ENCODE data around the gene FBXL4.
"Not testable (repeated sequence)": the region's sequence is repeated elsewhere in the genome, so short reads cannot be mapped to it uniquely, and the experiment has no call there.

FBXL4 gene

GRCh38 chr6:98932381-98932780 lies 15.4 kb downstream of the FBXL4 start:
- H3K9me3 Mint-ChIP-seq, result peaks cover 1% of the 10 kb centered on the region
- no peak for DNase-seq
- no peaks in the 10 kb centered on the region for H3K27me3 Mint-ChIP-seq
- H3K4me3 Mint-ChIP-seq, result no peak overlapping the region
- H3K27ac Mint-ChIP-seq, result no peak overlapping the region
- CTCF ChIA-PET, result no interaction called here
- H3K4me1 Mint-ChIP-seq, result peaks cover 1% of the 10 kb centered on the region
- H3K36me3 Mint-ChIP-seq, result peaks cover 28% of the 10 kb centered on the region

- no peaks in the 10 kb centered on the region for H3K27me3 Mint-ChIP-seq
- DNase-seq, result no peak
- no peaks in the 10 kb centered on the region for H3K9me3 Mint-ChIP-seq
- H3K4me3 Mint-ChIP-seq, result no peak overlapping the region
- CTCF ChIA-PET, result no interaction called here
- H3K27ac Mint-ChIP-seq, result no peak overlapping the region
- no peaks in the 10 kb centered on the region for H3K4me1 Mint-ChIP-seq
- peaks cover 30% of the 10 kb centered on the region for H3K36me3 Mint-ChIP-seq
These were observed 16.1 kb downstream of the FBXL4 start for GRCh38 chr6:98931696-98932095.

- Mint-ChIP-seq H3K36me3 (peaks cover 38% of the 10 kb centered on the region), H3K9me3 (no peaks in the 10 kb centered on the region), H3K4me1 (no peaks in the 10 kb centered on the region), H3K4me3 (no peak overlapping the region), H3K27ac (peak overlapping the region; percentile 15), H3K27me3 (no peaks in the 10 kb centered on the region)
- no peak for DNase-seq
- CTCF ChIA-PET, result no interaction called here
These were observed 18.2 kb downstream of the FBXL4 start for GRCh38 chr6:98929498-98930060.

DNA sequence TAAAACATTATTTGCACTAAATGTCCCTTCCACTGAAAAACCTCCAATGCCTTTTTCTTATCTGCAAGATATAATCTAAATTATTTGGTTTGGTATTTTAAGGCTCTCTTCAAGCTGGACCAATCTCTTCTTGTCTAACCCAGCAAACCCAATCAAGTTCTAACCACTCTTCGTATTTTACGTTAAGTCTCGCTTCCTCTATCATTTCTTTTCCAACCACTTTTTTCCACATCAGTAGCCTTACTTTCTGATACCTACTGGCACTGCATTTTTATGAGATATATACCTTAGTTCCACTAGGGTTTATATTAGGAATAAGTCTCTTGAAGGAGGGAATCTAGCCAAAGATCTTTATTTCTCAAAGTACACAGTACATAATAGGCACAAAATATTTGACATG lies 19.1 kb downstream of the FBXL4 start:
- Mint-ChIP-seq H3K27ac (no peak overlapping the region), H3K36me3 (peaks cover 32% of the 10 kb centered on the region), H3K4me1 (no peaks in the 10 kb centered on the region), H3K4me3 (no peak overlapping the region), H3K27me3 (no peaks in the 10 kb centered on the region), H3K9me3 (no peaks in the 10 kb centered on the region)
- DNase-seq, result no peak
- CTCF ChIA-PET, result no interaction called here

- CTCF ChIA-PET, result no interaction called here
- Mint-ChIP-seq H3K27me3 (no peaks in the 10 kb centered on the region), H3K36me3 (peaks cover 30% of the 10 kb centered on the region), H3K4me3 (no peak overlapping the region), H3K27ac (no peak overlapping the region), H3K4me1 (no peaks in the 10 kb centered on the region), H3K9me3 (no peaks in the 10 kb centered on the region)
- no peak for DNase-seq
These were observed 20.2 kb downstream of the FBXL4 start for GRCh38 chr6:98927534-98927933.

- Mint-ChIP-seq H3K36me3 (peaks cover 23% of the 10 kb centered on the region), H3K27ac (no peak overlapping the region), H3K4me3 (no peak overlapping the region), H3K27me3 (no peaks in the 10 kb centered on the region), H3K4me1 (peaks cover 6% of the 10 kb centered on the region), H3K9me3 (no peaks in the 10 kb centered on the region)
- CTCF ChIA-PET, result interaction anchor here (0.6 kb wide), 1 partner anchor 422 kb away, joined by 3 read pairs; no protein-coding TSS in a partner anchor
- DNase-seq, result no peak
These were observed 21.9 kb downstream of the FBXL4 start for GRCh38 chr6:98925831-98926230.

- CTCF ChIA-PET, result no interaction called here
- Mint-ChIP-seq H3K4me1 (peaks cover 6% of the 10 kb centered on the region), H3K4me3 (no peak overlapping the region), H3K27me3 (no peaks in the 10 kb centered on the region), H3K9me3 (no peaks in the 10 kb centered on the region), H3K36me3 (peaks cover 23% of the 10 kb centered on the region), H3K27ac (no peak overlapping the region)
- DNase-seq, result no peak
These were observed 23.1 kb downstream of the FBXL4 start for GRCh38 chr6:98924647-98925046.

DNA sequence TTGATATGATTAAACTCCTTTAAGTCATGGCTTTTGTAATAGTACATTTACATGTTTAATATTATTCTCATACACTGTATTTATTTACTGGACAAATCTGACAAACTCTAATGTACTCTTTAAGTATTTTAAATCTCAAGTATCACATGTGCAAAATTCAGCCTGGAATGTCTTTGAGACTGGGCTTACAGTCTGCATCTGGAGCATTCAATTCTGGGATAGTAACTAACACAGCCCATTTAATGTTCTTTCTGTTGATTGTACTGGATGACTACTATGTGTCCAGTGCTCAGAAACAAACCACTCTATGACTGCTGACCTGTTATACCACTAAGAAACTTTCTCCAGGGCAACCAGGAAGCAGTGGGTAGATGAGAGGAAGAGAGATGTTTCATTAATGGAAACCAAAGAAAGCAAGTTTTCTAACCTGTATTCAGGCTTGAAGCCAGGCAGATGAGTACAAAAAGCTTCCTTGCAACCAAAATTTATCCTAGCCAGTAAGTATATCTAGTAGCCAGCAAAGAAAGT lies 26.8 kb downstream of the FBXL4 start:
- H3K9me3 Mint-ChIP-seq, result no peaks in the 10 kb centered on the region
- H3K36me3 Mint-ChIP-seq, result peaks cover 10% of the 10 kb centered on the region
- CTCF ChIA-PET, result no interaction called here
- no peaks in the 10 kb centered on the region for H3K27me3 Mint-ChIP-seq
- no peak overlapping the region for H3K4me3 Mint-ChIP-seq
- DNase-seq, result no peak
- H3K4me1 Mint-ChIP-seq, result peaks cover 6% of the 10 kb centered on the region
- no peak overlapping the region for H3K27ac Mint-ChIP-seq

- peaks cover 49% of the 10 kb centered on the region for H3K36me3 Mint-ChIP-seq
- CTCF ChIA-PET, H3K27ac Mint-ChIP-seq: not testable (repeated sequence)
These were observed 36.8 kb downstream of the FBXL4 start for GRCh38 chr6:98910946-98911345.

GRCh38 chr6:98909236-98909635 lies 38.5 kb downstream of the FBXL4 start:
- H3K4me1 Mint-ChIP-seq, result no peaks in the 10 kb centered on the region
- peaks cover 51% of the 10 kb centered on the region for H3K36me3 Mint-ChIP-seq
- no peak overlapping the region for H3K4me3 Mint-ChIP-seq
- no peak overlapping the region for H3K27ac Mint-ChIP-seq
- H3K9me3 Mint-ChIP-seq, result peaks cover 20% of the 10 kb centered on the region
- CTCF ChIA-PET, result no interaction called here
- DNase-seq, result no peak
- H3K27me3 Mint-ChIP-seq, result no peaks in the 10 kb centered on the region

More at GRCh38 chr6:98910946-98911345, 36.8 kb downstream of the FBXL4 start:
- not testable (repeated sequence) for DNase-seq, H3K27me3 Mint-ChIP-seq, H3K4me1 Mint-ChIP-seq, H3K4me3 Mint-ChIP-seq
- H3K9me3 Mint-ChIP-seq, result peaks cover 20% of the 10 kb centered on the region

GRCh38 chr6:98906342-98906741 lies 41.4 kb downstream of the FBXL4 start:
- H3K4me1 Mint-ChIP-seq, H3K27me3 Mint-ChIP-seq, H3K9me3 Mint-ChIP-seq, CTCF ChIA-PET, H3K27ac Mint-ChIP-seq, H3K4me3 Mint-ChIP-seq, DNase-seq: not testable (repeated sequence)
- H3K36me3 Mint-ChIP-seq, result peaks cover 43% of the 10 kb centered on the region

DNA sequence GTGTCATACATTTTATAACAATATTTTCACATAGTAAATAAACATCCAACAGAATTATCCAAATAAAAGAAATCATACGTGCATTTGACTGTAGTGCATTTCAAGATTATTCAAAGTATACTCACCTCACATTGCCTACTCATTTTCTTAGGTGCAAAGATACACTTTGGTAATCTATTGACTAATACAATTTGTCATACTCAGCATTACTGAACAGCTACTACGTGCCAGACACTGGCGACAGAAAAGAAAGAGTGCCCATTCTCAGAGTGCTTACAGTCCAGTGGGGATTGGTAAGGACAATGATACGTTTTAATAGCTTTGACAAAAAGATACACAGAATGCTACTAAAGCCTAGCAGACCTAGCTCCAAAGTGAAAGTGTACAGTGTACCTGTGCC lies 42.0 kb downstream of the FBXL4 start:
- H3K4me1 Mint-ChIP-seq, result no peaks in the 10 kb centered on the region
- H3K36me3 Mint-ChIP-seq, result peaks cover 47% of the 10 kb centered on the region
- DNase-seq, result no peak

GRCh38 chr6:98904096-98904495 lies 43.6 kb downstream of the FBXL4 start:
- no peak overlapping the region for H3K27ac Mint-ChIP-seq

More for the DNA sequence above, 42.0 kb downstream of the FBXL4 start:
- H3K4me3 Mint-ChIP-seq, result no peak overlapping the region
- H3K9me3 Mint-ChIP-seq, result peaks cover 2% of the 10 kb centered on the region
- CTCF ChIA-PET, result no interaction called here
- H3K27ac Mint-ChIP-seq, result no peak overlapping the region
- no peaks in the 10 kb centered on the region for H3K27me3 Mint-ChIP-seq

DNA sequence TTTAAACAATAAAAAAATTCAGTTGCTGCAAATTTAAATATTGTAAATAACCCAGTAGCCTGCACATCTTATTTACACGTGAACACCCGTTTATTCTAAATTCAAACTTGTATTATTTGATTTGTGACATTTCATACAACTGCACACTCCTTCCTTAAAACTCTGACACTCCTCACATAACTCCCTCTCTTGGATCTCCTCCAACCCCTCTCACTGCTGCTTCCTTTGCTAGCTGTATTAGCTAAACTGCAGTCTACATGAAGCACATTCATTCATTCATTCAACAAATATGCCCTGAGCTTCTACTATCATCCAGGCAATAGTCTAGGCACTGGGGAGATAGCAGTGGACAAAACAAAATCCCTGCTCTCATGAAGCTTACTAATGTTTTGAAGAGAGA lies 47.0 kb downstream of the FBXL4 start:
- CTCF ChIA-PET, result no interaction called here
- H3K36me3 Mint-ChIP-seq, result peaks cover 39% of the 10 kb centered on the region
- H3K4me3 Mint-ChIP-seq, result no peak overlapping the region
- no peak overlapping the region for H3K27ac Mint-ChIP-seq
- peaks cover 6% of the 10 kb centered on the region for H3K4me1 Mint-ChIP-seq
- DNase-seq, result no peak
- no peaks in the 10 kb centered on the region for H3K27me3 Mint-ChIP-seq
- no peaks in the 10 kb centered on the region for H3K9me3 Mint-ChIP-seq

More at GRCh38 chr6:98904096-98904495, 43.6 kb downstream of the FBXL4 start:
- no peak for DNase-seq
- no peaks in the 10 kb centered on the region for H3K27me3 Mint-ChIP-seq
- H3K4me1 Mint-ChIP-seq, result no peaks in the 10 kb centered on the region
- H3K36me3 Mint-ChIP-seq, result peaks cover 37% of the 10 kb centered on the region
- CTCF ChIA-PET, result no interaction called here
- H3K9me3 Mint-ChIP-seq, result no peaks in the 10 kb centered on the region
- H3K4me3 Mint-ChIP-seq, result no peak overlapping the region

- H3K4me3 Mint-ChIP-seq, result no peak overlapping the region
- no peaks in the 10 kb centered on the region for H3K9me3 Mint-ChIP-seq
- H3K4me1 Mint-ChIP-seq, result peaks cover 6% of the 10 kb centered on the region
- H3K27ac Mint-ChIP-seq, result no peak overlapping the region
- no peaks in the 10 kb centered on the region for H3K27me3 Mint-ChIP-seq
- CTCF ChIA-PET, result no interaction called here
- H3K36me3 Mint-ChIP-seq, result peaks cover 22% of the 10 kb centered on the region
- DNase-seq, result no peak
These were observed 52.9 kb downstream of the FBXL4 start for GRCh38 chr6:98894810-98895209.

DNA sequence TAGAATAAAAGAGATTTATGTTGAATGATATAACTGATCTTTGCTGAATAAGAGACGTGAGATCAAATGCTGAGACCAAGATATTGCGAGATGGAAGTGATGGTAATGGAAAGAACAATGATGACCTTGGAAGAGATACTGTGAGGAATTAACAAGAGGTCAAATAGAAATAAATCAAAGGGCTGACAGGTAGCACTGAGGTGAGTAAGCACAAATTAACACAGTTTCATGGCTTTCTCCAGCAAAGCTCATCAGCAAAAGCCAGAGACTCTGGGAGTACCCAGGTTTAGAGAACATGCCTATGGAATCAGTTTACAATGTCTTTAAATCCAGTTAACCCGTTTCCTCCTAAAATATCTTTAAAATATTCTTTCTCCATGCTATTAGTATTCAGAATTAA lies 60.1 kb downstream of the FBXL4 start:
- CTCF ChIA-PET, result no interaction called here
- no peaks in the 10 kb centered on the region for H3K27me3 Mint-ChIP-seq
- H3K9me3 Mint-ChIP-seq, result no peaks in the 10 kb centered on the region
- no peak overlapping the region for H3K4me3 Mint-ChIP-seq
- peaks cover 7% of the 10 kb centered on the region for H3K36me3 Mint-ChIP-seq
- DNase-seq, result no peak
- H3K27ac Mint-ChIP-seq, result no peak overlapping the region
- no peaks in the 10 kb centered on the region for H3K4me1 Mint-ChIP-seq

Data from activated naive CD4-positive, alpha-beta T cell treated with anti-CD3 and anti-CD28 coated beads, Interleukin-2, amount 10 ng/mL, durations not matched to agents 7 days and 5 days (primary cell).